SK-N-MC (cell line): Measurements from ENCODE around the gene PSMB11.

Source experiments
- EZH2 ChIP-seq: fragments of 200-600 bp; sonication (generic); IDR thresholded peaks from one replicate; pipeline ENCODE4 v1.6.1; 2017; ENCODE audit warnings: antibody characterized with exemption
- POLR2AphosphoS5 ChIP-seq: IDR thresholded peaks from 2 replicates; pipeline ENCODE4 v1.6.1; 2012; ENCODE audit warnings: mild to moderate bottlenecking, low read depth, low read length, borderline replicate concordance

DNA sequence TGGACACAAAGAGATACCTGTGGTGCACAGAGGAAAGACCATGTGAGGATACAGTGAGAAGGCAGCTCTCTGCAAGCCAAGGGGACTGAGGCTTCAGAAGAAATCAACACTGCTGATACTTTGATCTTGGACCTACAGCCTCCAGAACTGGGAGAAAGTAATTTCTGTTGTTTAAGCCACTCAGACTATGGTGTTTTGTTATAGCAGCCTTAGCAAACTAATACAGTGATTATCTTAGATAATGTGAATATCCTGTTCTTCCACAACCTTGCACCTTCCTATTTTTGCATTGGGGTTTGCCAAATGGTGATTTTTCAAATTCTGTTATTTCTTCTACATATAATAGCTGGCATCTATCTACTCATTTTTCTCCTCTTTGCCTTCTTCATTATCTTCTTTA lies 23.9 kb upstream of the PSMB11 start:
- TF ChIP-seq POLR2AphosphoS5 (no peak), EZH2 (no peak)
